Bronchial epithelial cell (primary cell): Measurements from ENCODE around the gene SEMA4D. TPM values are rescaled to one million over a fixed set of nuclear protein-coding genes. Genes with fewer than 3 reads are reported as not detected.

Experiments
- DNase-seq: peaks from one replicate; pipeline ENCODE4 v3.0.0-alpha.2; 2010; ENCODE audit warnings: low read depth
- FAIRE-seq: peaks from 2 replicates; lab custom pipeline; 2011; peaks lifted over from hg19 to GRCh38; lab: Jason Lieb, UNC
- H3K27me3 ChIP-seq: 2 replicates; pipeline ENCODE4 v1.5.1; 2011; ENCODE audit warnings: low read length; ENCODE audit not compliant: control insufficient read depth, insufficient read depth
- H3K36me3 ChIP-seq: 2 replicates; pipeline ENCODE4 v1.5.1; 2011; ENCODE audit warnings: low read length; ENCODE audit not compliant: control insufficient read depth, insufficient read depth
- H3K4me3 ChIP-seq: 2 replicates; pipeline ENCODE4 v1.5.1; 2011; ENCODE audit warnings: mild to moderate bottlenecking, low read depth, low read length, control low read depth
- CTCF ChIP-seq: IDR thresholded peaks from 2 replicates; pipeline ENCODE4 v1.5.1; 2011; ENCODE audit warnings: mild to moderate bottlenecking, moderate library complexity, low read length, control low read depth, inconsistent platforms; ENCODE audit not compliant: insufficient read depth, severe bottlenecking
- total RNA-seq: library from RNA; depleted of rRNA; stranded (reverse); fragments of >200 nt; gene quantifications from 2 replicates; pipeline ENCODE4 v1.2.1, GENCODE V29; 2014

Gene SEMA4D
- total RNA-seq, 1 donor from 2014 or later = 1.8 TPM

DNA sequence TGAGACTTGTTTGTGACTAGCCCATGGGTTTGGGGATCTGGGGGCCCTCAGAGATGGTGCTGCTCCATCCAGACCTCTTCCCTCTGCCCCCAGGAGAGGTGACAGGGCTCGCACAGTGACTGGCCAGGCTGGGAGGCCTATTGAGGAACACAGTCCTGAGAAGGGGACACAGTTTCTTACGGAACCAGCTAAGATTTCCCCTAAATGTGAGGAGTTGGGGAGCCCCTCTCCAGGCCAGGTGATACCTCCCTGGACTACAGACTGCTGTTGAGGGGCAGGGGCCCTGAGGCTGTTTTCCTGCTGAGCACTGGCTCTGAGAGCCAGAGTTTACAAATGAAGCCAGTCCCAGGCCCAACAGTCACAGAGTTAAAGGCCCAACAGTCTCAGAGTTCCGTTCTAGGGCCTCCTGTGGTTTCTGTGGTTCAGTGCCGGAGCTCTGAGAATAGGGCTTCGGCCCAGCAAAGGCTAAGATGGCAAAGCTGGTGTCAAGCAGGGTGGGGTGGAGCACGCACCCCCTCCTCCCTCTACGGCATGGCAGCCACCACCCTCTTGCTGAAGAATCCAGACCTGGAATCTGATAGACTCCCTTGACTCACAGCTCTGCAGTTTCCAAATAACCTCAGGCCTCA, 1.1 kb upstream of the SEMA4D start:
- Histone ChIP-seq H3K36me3 (no peaks in the 10 kb centered on the region), H3K27me3 (peaks cover 6% of the 10 kb centered on the region), H3K4me3 (no peak overlapping the region)
- FAIRE-seq (no peak), DNase-seq (no peak)
- no peak for TF ChIP-seq CTCF

DNA sequence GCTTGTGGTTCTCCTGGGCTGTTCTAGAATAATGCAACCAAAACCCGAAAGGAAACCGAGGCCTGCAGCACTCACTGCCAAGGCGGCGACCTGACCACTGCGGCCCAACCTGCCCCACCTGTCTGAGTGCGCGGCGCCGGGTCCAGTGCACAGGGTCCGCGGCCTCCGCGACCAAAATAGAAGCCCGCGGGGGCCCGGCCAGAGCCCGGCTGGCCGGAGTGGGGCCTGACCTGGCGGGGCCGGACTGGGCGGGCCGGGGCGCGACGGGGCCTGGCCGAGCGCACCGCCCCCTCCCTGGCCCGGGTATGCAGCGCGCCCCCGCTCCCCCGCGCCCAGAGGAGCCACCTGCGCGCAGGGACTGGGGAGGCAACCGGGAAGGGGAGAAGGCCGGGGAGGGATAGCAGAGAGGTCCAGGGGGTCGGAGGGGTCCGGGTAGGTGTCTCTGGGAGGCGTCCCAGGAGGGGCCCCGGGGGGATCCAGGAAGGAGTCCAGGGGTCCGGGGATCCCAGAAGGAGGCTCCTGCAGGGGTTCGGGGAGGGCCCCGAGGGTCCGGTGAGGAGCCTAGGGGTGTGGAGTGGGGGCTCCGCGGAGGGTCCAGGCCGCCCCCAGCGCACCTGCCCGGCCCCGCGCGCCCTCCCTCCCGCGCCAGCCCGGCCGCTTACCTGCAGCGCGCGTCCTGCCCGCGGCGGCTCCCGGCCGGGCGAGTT, 503 bp downstream of the SEMA4D start:
- peak overlapping the region; percentile 48 for H3K4me3 ChIP-seq
- H3K36me3 ChIP-seq = no peaks in the 10 kb centered on the region
- peaks cover 6% of the 10 kb centered on the region for H3K27me3 ChIP-seq
- FAIRE-seq (no peak), DNase-seq (no peak)
- no peak for TF ChIP-seq CTCF

- H3K27me3 ChIP-seq = peaks cover 4% of the 10 kb centered on the region
- no peak for TF ChIP-seq CTCF
- DNase-seq (no peak), FAIRE-seq (no peak)
- no peaks in the 10 kb centered on the region for H3K36me3 ChIP-seq
- H3K4me3 ChIP-seq = peak overlapping the region; percentile 48
Observed at GRCh38 chr9:89496645-89497256, 1.2 kb downstream of the SEMA4D start.

DNA sequence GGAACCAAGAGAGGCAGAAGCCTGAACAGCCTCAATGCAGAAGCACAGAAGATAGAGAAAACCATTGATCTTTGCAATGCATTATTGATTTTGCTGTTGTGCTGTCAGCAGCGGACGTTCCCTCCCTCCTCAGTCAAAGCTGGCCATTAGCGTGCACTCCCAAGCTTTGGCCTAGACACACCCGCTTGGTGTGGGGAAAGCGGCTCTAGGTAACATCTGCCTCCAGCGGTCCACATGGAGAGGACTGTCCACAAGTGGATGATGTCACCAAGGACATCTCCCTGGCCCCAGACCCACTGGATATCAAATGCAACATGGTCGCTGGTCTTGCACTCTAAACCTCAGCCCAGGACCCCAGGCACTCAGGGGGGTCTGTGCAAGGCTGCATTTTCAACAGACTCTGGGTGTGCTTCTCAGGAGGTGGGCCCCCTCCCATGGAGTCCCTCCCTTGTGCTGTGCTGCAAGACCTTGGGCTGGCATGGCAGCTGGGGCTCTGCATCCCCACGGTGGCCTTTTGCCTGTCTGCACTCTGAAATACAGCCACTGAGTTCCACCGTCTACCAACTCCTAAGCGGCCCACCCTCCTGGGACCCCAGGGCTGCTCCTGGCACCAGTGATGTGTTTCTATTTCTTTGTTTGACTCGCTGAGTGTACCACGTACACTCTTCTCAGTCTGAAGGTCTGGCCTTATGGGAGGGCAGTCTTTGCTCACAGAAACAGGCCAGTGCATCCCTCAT, 1.9 kb downstream of the SEMA4D start:
- DNase-seq = no peak
- Histone ChIP-seq H3K4me3 (no peak overlapping the region), H3K36me3 (no peaks in the 10 kb centered on the region), H3K27me3 (peaks cover 4% of the 10 kb centered on the region)
- no peak for TF ChIP-seq CTCF
- FAIRE-seq = no peak

- Histone ChIP-seq H3K36me3 (no peaks in the 10 kb centered on the region), H3K27me3 (peaks cover 4% of the 10 kb centered on the region), H3K4me3 (no peak overlapping the region)
- DNase-seq = no peak
- no peak for TF ChIP-seq CTCF
- no peak for FAIRE-seq
Observed at GRCh38 chr9:89494199-89494598, 3.7 kb downstream of the SEMA4D start.
